GM19193 (cell line): ENCODE data around the gene SMARCA2.

Source experiments
- POLR2A ChIP-seq: IDR thresholded peaks from 4 replicates; pipeline ENCODE4 v1.6.1; 2011; ENCODE audit not compliant: insufficient read depth, insufficient read length; ENCODE audit errors: extremely low read depth

Gene SMARCA2

GRCh38 chr9:2050236-2050635, 35.1 kb downstream of the SMARCA2 start:
- no peak for TF ChIP-seq POLR2A

GRCh38 chr9:2053883-2054845, 39.0 kb downstream of the SMARCA2 start:
- no peak for TF ChIP-seq POLR2A

- TF ChIP-seq POLR2A = no peak
Measured at GRCh38 chr9:2055203-2055658, 40.1 kb downstream of the SMARCA2 start.

GRCh38 chr9:2059274-2059929, 44.3 kb downstream of the SMARCA2 start:
- no peak for TF ChIP-seq POLR2A

- TF ChIP-seq POLR2A = no peak
Measured at GRCh38 chr9:2060424-2060823, 45.3 kb downstream of the SMARCA2 start.

- no peak for TF ChIP-seq POLR2A
Measured at GRCh38 chr9:2065704-2066103, 50.6 kb downstream of the SMARCA2 start.

- TF ChIP-seq POLR2A = no peak
Measured at GRCh38 chr9:2066312-2067273, 51.4 kb downstream of the SMARCA2 start.

GRCh38 chr9:2072752-2073405, 57.7 kb downstream of the SMARCA2 start:
- no peak for TF ChIP-seq POLR2A

GRCh38 chr9:2082772-2083171, 67.6 kb downstream of the SMARCA2 start:
- no peak for TF ChIP-seq POLR2A

- no peak for TF ChIP-seq POLR2A
Measured at GRCh38 chr9:2083479-2083878, 68.3 kb downstream of the SMARCA2 start.

GRCh38 chr9:2085716-2086115, 70.6 kb downstream of the SMARCA2 start:
- TF ChIP-seq POLR2A = no peak

- TF ChIP-seq POLR2A = no peak
Measured at GRCh38 chr9:2086116-2086515, 71.0 kb downstream of the SMARCA2 start.

- no peak for TF ChIP-seq POLR2A
Measured at GRCh38 chr9:2086971-2087370, 71.8 kb downstream of the SMARCA2 start.
